Kidney tubule cell (primary cell): ENCODE data around the gene NEUROD1.

Experiments
- DNase-seq: peaks from one replicate; pipeline ENCODE4 v3.0.0-alpha.2; 2018; ENCODE audit warnings: low spot score

The NEUROD1 gene

GRCh38 chr2:181632733-181633401 is 47.5 kb downstream of the NEUROD1 start:
- no peak for DNase-seq

DNA sequence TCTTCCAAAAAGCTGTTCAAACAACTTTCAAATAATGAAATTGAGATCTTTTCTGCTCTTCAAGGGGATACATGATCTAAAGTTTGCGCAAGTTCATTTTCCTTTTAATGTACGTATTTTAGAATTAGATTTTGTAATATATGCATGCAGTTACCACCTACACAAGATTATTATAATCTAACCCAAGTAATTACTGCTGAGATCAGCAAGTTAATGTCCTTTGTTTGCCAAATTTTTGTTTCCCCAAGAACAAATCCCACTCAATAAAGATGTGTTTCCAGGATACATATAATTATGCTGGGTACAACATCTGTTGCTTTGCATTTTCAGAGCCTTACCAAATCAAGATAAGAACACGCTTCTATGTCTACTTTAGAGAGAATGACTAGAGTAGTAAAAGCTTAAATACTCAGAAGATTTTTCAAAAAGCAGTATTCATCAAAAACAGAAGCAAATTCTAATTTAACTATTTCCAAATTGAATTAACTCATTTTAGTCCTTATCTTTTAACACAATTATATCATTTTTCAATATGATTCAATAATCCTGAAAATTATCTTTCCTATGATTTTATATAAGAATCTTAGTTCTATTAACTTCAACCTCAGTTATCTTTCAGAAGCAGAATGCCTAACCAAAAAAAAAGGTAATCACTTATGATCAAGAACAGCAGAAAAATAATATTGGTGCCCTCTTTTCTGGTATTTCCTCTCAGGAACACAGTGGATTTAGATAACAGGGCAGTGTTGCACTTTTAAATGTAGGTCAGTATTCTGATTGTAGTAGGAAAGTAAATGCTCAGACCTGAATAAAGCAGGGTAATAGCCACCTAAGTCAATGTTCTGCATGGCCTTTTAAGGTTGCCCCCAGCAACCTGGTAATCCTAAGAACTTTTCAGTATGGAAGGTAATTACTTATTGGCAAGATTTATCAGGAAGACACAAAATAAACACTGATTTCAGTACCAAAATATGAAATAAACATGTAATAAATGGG is 51.4 kb downstream of the NEUROD1 start:
- no peak for DNase-seq

DNA sequence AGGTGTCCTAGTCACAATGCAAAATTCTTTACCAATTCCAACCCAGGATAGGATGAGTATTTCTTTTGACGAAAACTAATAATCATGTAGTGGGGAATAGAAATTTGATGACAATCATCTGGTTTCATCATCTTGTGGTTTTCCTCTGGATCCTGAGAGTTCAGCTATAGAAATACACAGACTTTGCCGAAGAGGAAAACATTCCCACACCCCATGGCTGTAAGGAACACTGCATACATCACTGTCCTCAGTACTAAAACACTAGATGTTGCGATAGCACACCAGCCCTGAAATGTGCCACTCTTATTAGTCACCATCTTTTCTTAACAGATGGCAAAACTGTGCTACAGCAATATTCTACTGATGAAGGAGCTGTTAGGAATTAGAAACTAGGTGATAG is 52.8 kb downstream of the NEUROD1 start:
- DNase-seq, result no peak

GRCh38 chr2:181626671-181627070 is 53.6 kb downstream of the NEUROD1 start:
- no peak for DNase-seq
